A673 (cell line): ENCODE data around the gene CLCNKB. TPM values are rescaled to one million over a fixed set of nuclear protein-coding genes. Genes with fewer than 3 reads are reported as not detected.
A peak's percentile ranks its signal among the peaks of the same experiment; 100 is the strongest.

ENCODE experiments used
- BruUV-seq: library from RNA; stranded (reverse); fragments of 400-500 nt; replicated peaks from 2 replicates; lab custom pipeline; 2021; lab: Mats Ljungman, UMichigan
- CTCF ChIA-PET: fragments of 300-600 bp; sonication (Branson Sonifier 250); formaldehyde crosslinking; loops from one replicate; lab custom pipeline; 2022; ENCODE audit warnings: antibody characterized with exemption; lab: Charles Lee
- POLR2A ChIA-PET: fragments of 300-600 bp; sonication (Branson Sonifier 250); formaldehyde crosslinking; loops from one replicate; lab custom pipeline; 2022; ENCODE audit warnings: antibody characterized with exemption; ENCODE audit not compliant: low non-redundant PET; lab: Charles Lee
- DNase-seq: peaks from one replicate; pipeline ENCODE4 v3.0.0-alpha.2; 2015; ENCODE audit warnings: low spot score
- H3K27ac ChIP-seq: fragments of 200-600 bp; sonication (generic); 2 replicates; pipeline ENCODE4 v1.5.1; 2016; ENCODE audit warnings: mixed run types, low read depth, mild to moderate bottlenecking, mixed read lengths, antibody characterized with exemption, low read length; ENCODE audit not compliant: poor library complexity, severe bottlenecking
- H3K27me3 ChIP-seq: fragments of 200-600 bp; sonication (generic); replicated peaks from 2 replicates; pipeline ENCODE4 v1.6.1; 2017; ENCODE audit warnings: mixed run types, low read depth, mild to moderate bottlenecking, mixed read lengths, antibody characterized with exemption, low read length; ENCODE audit not compliant: insufficient read depth, poor library complexity
- H3K36me3 ChIP-seq: fragments of 200-600 bp; sonication (generic); 2 replicates; pipeline ENCODE4 v1.6.1; 2016; ENCODE audit warnings: mixed run types, mild to moderate bottlenecking, mixed read lengths, antibody characterized with exemption, low read length; ENCODE audit not compliant: insufficient read depth, poor library complexity, severe bottlenecking
- H3K4me1 ChIP-seq: fragments of 200-600 bp; sonication (generic); 2 replicates; pipeline ENCODE4 v1.6.1; 2017; ENCODE audit warnings: mixed run types, mild to moderate bottlenecking, mixed read lengths, antibody characterized with exemption, low read length; ENCODE audit not compliant: insufficient read depth, poor library complexity, severe bottlenecking
- H3K4me3 ChIP-seq: fragments of 200-600 bp; sonication (generic); 2 replicates; pipeline ENCODE4 v1.5.1; 2016; ENCODE audit warnings: low read depth, mixed run types, mild to moderate bottlenecking, mixed read lengths, low read length; ENCODE audit not compliant: poor library complexity, severe bottlenecking
- H3K9me3 ChIP-seq: fragments of 200-600 bp; sonication (generic); 2 replicates; pipeline ENCODE4 v1.6.1; 2016; ENCODE audit warnings: mixed run types, low read depth, mild to moderate bottlenecking, mixed read lengths, antibody characterized with exemption, low read length; ENCODE audit not compliant: poor library complexity, severe bottlenecking
- CTCF ChIP-seq: fragments of 300-800, 200-600 bp; sonication (generic); conservative IDR thresholded peaks from 2 replicates; pipeline ENCODE4 v1.5.1; 2017; ENCODE audit warnings: low read depth, mild to moderate bottlenecking, antibody characterized with exemption, low read length, moderate library complexity, mixed read lengths
- EZH2 ChIP-seq: fragments of 200-600 bp; sonication (generic); IDR thresholded peaks from 2 replicates; pipeline ENCODE4 v1.6.1; 2017; ENCODE audit warnings: borderline replicate concordance, low read depth, mild to moderate bottlenecking, mixed read lengths, antibody characterized with exemption, low read length; ENCODE audit not compliant: poor library complexity, severe bottlenecking
- intact Hi-C: fragments of 100-400 bp; cut with micrococcal nuclease; formaldehyde crosslinking; loops from one replicate; pipeline ENCODE4 v1.10.0; 2022; ENCODE audit not compliant: unreplicated experiment
- total RNA-seq: library from RNA; stranded (reverse); gene quantifications from 2 replicates; pipeline ENCODE4 v1.2.3, GENCODE V29; 2021

Gene CLCNKB
- total RNA-seq, 1 experiment from 2014 or later: 0.13 TPM

- no TSS peak for BruUV-seq
- Histone ChIP-seq H3K36me3 (no peaks in the 10 kb centered on the region), H3K27me3 (no peaks in the 10 kb centered on the region), H3K27ac (no peak overlapping the region), H3K4me3 (no peak overlapping the region), H3K4me1 (no peaks in the 10 kb centered on the region), H3K9me3 (no peaks in the 10 kb centered on the region)
- TF ChIP-seq EZH2 (no peak), CTCF (peak; percentile 96)
- CTCF ChIA-PET: interaction anchor here (0.6 to 1.9 kb wide), 12 partner anchors 31 to 284 kb away, joined by 3 to 26 read pairs (median 6); partner anchors contain the start of gene EPHA2
- intact Hi-C loops: loop anchor here (2.0 kb wide), 5 partner anchors 76 to 284 kb away; partner anchors contain the start of gene CPLANE2
- peak; percentile 86 for DNase-seq
- POLR2A ChIA-PET: no interaction called here
Measured at GRCh38 chr1:16078925-16079656, 35.5 kb downstream of the CLCNKB start.

GRCh38 chr1:16080422-16081150 is 37.0 kb downstream of the CLCNKB start:
- BruUV-seq: no TSS peak
- TF ChIP-seq CTCF: no peak
- H3K36me3 ChIP-seq: no peaks in the 10 kb centered on the region
- intact Hi-C loops: no loop called here
- H3K27ac ChIP-seq: no peak overlapping the region
- DNase-seq: no peak
- no peaks in the 10 kb centered on the region for H3K27me3 ChIP-seq
- CTCF ChIA-PET: interaction anchor here (0.8 to 2.7 kb wide), 2 partner anchors 30 to 107 kb away, joined by 3 to 28 read pairs; no protein-coding TSS in a partner anchor
- H3K4me3 ChIP-seq: no peak overlapping the region
- H3K9me3 ChIP-seq: no peaks in the 10 kb centered on the region
- no peaks in the 10 kb centered on the region for H3K4me1 ChIP-seq
- POLR2A ChIA-PET: interaction anchor here (0.6 kb wide), 1 partner anchor 556 kb away, joined by 16 read pairs; no protein-coding TSS in a partner anchor

DNA sequence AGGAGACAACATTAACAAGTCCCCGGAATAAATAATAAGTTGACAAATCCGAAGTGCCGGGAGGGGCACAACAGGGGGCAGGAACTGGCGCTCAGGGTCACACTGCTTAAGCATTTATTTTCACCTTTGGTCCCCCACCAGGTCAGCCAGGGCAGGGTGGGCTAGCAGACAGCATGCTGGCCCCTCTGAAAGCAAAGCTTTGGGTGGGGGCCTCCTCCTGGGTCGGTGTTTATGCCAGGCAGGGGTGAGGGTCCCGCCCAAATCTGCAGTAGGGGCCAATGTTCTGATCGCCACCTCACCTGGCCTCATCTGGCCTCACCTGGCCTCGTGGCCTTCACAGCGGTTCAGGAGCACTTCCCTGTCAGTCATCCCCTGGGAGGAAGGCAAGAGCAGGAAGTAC is 38.1 kb downstream of the CLCNKB start:
- no peak overlapping the region for H3K4me3 ChIP-seq
- TF ChIP-seq CTCF: no peak
- no peak for TF ChIP-seq EZH2
- no peak overlapping the region for H3K27ac ChIP-seq
- intact Hi-C loops: loop anchor here (1.0 kb wide), 1 partner anchor 106 kb away; no protein-coding TSS in a partner anchor
- no peak for DNase-seq
- H3K27me3 ChIP-seq: no peaks in the 10 kb centered on the region
- POLR2A ChIA-PET: no interaction called here
- CTCF ChIA-PET: interaction anchor here (0.6 to 2.7 kb wide), 7 partner anchors 8 to 282 kb away, joined by 3 to 28 read pairs (median 5); partner anchors contain the start of gene FAM131C
- H3K36me3 ChIP-seq: no peaks in the 10 kb centered on the region
- H3K9me3 ChIP-seq: no peaks in the 10 kb centered on the region
- H3K4me1 ChIP-seq: no peaks in the 10 kb centered on the region
- no TSS peak for BruUV-seq
